ENCODE measurements around the gene EPS15. TPM values are rescaled to one million over a fixed set of nuclear protein-coding genes. Genes with fewer than 3 reads are reported as not detected.

EPS15 gene
- total and polyA plus RNA-seq, 2 experiments from 2014 or later: 31.0 to 76.5 TPM

- no peak overlapping the region for H3K4me3 Mint-ChIP-seq
- no peaks in the 10 kb centered on the region for H3K4me1 Mint-ChIP-seq
- H2AFZ ChIP-seq: no peak overlapping the region
- no peak overlapping the region for H3K27ac Mint-ChIP-seq
- ATAC-seq (no peak), DNase-seq (ENCODE audit: low spot score) (no peak)
- H3K9me2 ChIP-seq (ENCODE audit: insufficient read depth): no peaks in the 10 kb centered on the region
- H3K79me2 ChIP-seq (replicated peaks; ENCODE audit: insufficient read depth): no peaks in the 10 kb centered on the region
- no peak overlapping the region for H3K4me3 ChIP-seq
- H3K4me1 ChIP-seq (ENCODE audit: insufficient read depth): no peaks in the 10 kb centered on the region
- H3K27ac ChIP-seq (ENCODE audit: low read depth): no peak overlapping the region
- H3K27me3 ChIP-seq (ENCODE audit: insufficient read depth): no peaks in the 10 kb centered on the region
- peaks cover 2% of the 10 kb centered on the region; the same call in 1 of the 3 replicates for H3K9me3 Mint-ChIP-seq
- H3K36me3 ChIP-seq (ENCODE audit: insufficient read depth): no peaks in the 10 kb centered on the region
- H4K20me1 ChIP-seq (replicated peaks; ENCODE audit: insufficient read depth): no peaks in the 10 kb centered on the region
- H3K4me2 ChIP-seq: no peak overlapping the region
- no peaks in the 10 kb centered on the region for H3F3A ChIP-seq (replicated peaks; ENCODE audit: low read depth)
- TF ChIP-seq, protein P1, sequence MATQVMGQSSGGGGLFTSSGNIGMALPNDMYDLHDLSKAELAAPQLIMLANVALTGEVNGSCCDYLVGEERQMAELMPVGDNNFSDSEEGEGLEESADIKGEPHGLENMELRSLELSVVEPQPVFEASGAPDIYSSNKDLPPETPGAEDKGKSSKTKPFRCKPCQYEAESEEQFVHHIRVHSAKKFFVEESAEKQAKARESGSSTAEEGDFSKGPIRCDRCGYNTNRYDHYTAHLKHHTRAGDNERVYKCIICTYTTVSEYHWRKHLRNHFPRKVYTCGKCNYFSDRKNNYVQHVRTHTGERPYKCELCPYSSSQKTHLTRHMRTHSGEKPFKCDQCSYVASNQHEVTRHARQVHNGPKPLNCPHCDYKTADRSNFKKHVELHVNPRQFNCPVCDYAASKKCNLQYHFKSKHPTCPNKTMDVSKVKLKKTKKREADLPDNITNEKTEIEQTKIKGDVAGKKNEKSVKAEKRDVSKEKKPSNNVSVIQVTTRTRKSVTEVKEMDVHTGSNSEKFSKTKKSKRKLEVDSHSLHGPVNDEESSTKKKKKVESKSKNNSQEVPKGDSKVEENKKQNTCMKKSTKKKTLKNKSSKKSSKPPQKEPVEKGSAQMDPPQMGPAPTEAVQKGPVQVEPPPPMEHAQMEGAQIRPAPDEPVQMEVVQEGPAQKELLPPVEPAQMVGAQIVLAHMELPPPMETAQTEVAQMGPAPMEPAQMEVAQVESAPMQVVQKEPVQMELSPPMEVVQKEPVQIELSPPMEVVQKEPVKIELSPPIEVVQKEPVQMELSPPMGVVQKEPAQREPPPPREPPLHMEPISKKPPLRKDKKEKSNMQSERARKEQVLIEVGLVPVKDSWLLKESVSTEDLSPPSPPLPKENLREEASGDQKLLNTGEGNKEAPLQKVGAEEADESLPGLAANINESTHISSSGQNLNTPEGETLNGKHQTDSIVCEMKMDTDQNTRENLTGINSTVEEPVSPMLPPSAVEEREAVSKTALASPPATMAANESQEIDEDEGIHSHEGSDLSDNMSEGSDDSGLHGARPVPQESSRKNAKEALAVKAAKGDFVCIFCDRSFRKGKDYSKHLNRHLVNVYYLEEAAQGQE (IDR thresholded peaks at IDR 0.05; ENCODE audit: unreplicated experiment): no peak
- TF ChIP-seq EZH2phosphoT487 (IDR thresholded peaks at IDR 0.05; ENCODE audit: unreplicated experiment): no peak
- TF ChIP-seq NANOG (IDR thresholded peaks at IDR 0.05; ENCODE audit: borderline replicate concordance): no peak
- no peaks in the 10 kb centered on the region for H3K36me3 Mint-ChIP-seq (ENCODE audit: low read depth)
- H3K27me3 Mint-ChIP-seq (ENCODE audit: insufficient read depth, low read depth, poor library complexity): peaks cover 10% of the 10 kb centered on the region
Observed at GRCh38 chr1:51304360-51304759, 214.7 kb downstream of the EPS15 start.

Small RNA genes within 50 kb of the gene (small RNA-seq; reads per million reads assigned to genes)
- not detected for gene RNU6-1281P (ENCODE audit: low replicate concordance)
- gene RNU6-877P (ENCODE audit: low replicate concordance): not detected

Other genes with a start within 250 kb of the EPS15 start
- gene TTC39A, start 188.7 kb downstream of the EPS15 start, total RNA-seq (2014; rRNA removed; shearing (Covaris generic)): 5.4 and 7.1 TPM in 2 replicates
- gene TTC39A, start 188.7 kb downstream of the EPS15 start, polyA plus RNA-seq (2016; fragmentation: Nextera tagmentation; extraction: Ambion mirVana): 2.0 and 2.3 TPM in 2 replicates
- 74.9 and 82.7 TPM in 2 replicates for gene OSBPL9, start 97.8 kb upstream of the EPS15 start, total RNA-seq (2014; rRNA removed; shearing (Covaris generic))
- gene OSBPL9, start 97.8 kb upstream of the EPS15 start, polyA plus RNA-seq (2016; fragmentation: Nextera tagmentation; extraction: Ambion mirVana): 102 and 103 TPM in 2 replicates